ENCODE data around the gene SLC9A3. TPM values are rescaled to one million over a fixed set of nuclear protein-coding genes. Genes with fewer than 3 reads are reported as not detected.

SLC9A3 gene
- total RNA-seq, 4 donors from 2014 or later: 0.29 to 3.9 (median 2.6) TPM

DNA sequence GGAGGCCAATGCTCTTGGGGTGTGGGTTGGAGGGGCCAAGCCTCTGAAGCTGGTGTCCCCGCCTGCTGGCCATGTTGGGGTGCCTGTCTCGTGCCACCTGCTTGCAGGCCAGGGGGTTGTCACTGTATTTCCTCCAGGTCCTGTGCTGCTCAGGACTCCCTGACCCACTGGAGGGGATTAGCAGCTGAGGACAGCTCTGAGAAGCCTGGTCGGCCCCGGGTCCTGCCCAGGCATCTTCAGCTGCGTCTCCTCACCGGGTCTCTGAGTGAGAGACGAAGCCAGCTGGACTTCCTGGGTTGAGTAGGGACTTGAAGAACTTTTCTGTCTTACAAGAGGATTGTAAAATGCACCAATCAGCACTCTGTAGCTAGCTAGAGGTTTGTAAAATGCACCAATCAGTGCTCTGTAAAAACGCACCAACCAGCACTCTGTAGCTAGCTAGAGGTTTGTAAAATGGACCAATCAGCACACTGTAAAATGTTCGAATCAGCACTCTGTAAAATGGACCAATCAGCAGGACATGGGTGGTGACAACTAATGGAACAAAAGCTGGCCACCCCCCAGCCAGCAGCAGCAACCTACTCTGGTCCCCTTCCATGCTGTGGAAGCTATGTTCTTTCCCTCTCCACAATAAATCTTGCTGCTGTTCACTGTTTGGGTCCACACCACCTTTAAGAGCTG lies 20.6 kb upstream of the SLC9A3 start:
- Histone ChIP-seq H3K9me3 (no peaks in the 10 kb centered on the region), H3K36me3 (no peaks in the 10 kb centered on the region), H3K4me3 (no peak overlapping the region), H3K27ac (no peak overlapping the region), H3K4me1 (no peaks in the 10 kb centered on the region), H3K27me3 (no peaks in the 10 kb centered on the region)
- DNase-seq: no peak
- intact Hi-C loops (cut with DNase I; ENCODE audit: low total_unique reads): no loop called here
- TF ChIP-seq POLR2A (IDR thresholded peaks at IDR 0.05): no peak
- TF ChIP-seq, protein P1, sequence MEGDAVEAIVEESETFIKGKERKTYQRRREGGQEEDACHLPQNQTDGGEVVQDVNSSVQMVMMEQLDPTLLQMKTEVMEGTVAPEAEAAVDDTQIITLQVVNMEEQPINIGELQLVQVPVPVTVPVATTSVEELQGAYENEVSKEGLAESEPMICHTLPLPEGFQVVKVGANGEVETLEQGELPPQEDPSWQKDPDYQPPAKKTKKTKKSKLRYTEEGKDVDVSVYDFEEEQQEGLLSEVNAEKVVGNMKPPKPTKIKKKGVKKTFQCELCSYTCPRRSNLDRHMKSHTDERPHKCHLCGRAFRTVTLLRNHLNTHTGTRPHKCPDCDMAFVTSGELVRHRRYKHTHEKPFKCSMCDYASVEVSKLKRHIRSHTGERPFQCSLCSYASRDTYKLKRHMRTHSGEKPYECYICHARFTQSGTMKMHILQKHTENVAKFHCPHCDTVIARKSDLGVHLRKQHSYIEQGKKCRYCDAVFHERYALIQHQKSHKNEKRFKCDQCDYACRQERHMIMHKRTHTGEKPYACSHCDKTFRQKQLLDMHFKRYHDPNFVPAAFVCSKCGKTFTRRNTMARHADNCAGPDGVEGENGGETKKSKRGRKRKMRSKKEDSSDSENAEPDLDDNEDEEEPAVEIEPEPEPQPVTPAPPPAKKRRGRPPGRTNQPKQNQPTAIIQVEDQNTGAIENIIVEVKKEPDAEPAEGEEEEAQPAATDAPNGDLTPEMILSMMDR (IDR thresholded peaks at IDR 0.05): no peak

DNA sequence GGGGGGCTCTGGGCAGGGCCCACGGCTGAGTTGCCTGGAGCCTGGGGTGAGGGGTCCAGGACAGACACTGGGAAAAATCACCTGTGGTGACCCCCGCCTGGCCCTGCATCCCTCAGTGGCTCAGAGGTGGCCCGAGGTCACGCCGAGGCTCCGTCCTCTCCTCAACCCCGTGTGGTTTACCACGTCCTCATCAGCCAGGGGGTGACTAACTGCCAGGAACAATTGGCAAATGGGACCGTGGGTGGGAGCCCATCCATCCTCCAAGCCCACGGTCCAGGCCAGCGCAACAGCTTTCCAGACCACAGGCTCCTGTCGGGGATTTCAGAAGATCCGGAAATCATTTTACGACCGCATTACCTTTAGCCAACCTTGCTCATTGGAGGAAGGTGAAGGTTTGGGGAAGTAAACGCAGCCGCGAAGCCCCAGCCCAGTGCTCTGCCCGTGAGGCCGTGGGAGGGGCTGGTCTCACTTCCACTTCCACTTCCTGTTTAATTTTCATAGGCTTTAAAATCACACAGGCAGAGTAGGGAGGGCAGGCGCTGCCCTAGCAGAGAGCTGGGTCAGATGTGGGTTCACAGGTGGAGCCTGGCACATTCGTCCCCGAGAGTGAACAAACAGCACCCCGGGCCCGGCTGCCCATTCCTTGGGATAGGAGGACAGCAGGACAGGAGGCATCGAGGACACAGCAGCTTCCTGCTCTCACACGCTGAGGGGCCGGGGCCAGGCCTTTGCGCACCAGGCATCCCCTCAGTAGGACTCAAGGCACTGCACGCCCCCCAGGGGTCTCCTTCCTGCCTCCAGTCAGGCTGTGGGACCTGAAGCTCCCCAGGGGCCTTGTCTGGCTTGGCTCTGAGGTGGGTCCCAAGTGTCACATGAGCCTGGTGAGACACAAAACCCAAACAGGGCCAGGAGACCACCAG lies 19.8 kb upstream of the SLC9A3 start:
- Histone ChIP-seq H3K36me3 (no peaks in the 10 kb centered on the region), H3K9me3 (no peaks in the 10 kb centered on the region), H3K27ac (no peak overlapping the region), H3K4me3 (no peak overlapping the region), H3K4me1 (no peaks in the 10 kb centered on the region), H3K27me3 (no peaks in the 10 kb centered on the region)
- no peak for DNase-seq
- TF ChIP-seq, protein P1 (IDR thresholded peaks at IDR 0.05): no peak
- no peak for TF ChIP-seq POLR2A (IDR thresholded peaks at IDR 0.05)
- intact Hi-C loops (cut with DNase I; ENCODE audit: low total_unique reads): no loop called here

DNA sequence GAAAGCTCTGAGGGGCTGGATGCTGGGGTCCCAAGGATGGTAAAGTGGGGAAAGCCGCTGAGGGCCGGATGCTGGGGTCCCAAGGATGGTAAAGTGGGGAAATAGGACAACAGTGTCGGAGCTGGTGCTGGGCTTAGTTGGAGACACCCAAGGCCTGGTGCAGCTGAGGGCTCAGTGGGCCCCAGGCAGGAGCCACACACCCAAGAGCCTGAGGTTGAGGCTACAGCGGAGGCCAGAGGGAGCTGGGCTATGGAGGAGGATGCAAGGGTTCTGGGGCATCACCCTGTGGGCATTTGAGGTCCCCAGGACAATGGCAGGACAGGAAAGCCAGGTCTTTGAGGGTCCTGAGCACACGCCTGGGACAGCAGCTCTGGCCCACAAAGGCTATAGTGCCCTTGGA lies 19.1 kb upstream of the SLC9A3 start:
- no peak overlapping the region for H3K4me3 ChIP-seq
- no peaks in the 10 kb centered on the region for H3K9me3 ChIP-seq
- no peak for DNase-seq
- no peaks in the 10 kb centered on the region for H3K36me3 ChIP-seq
- H3K27ac ChIP-seq: no peak overlapping the region
- no peaks in the 10 kb centered on the region for H3K4me1 ChIP-seq
- H3K27me3 ChIP-seq: no peaks in the 10 kb centered on the region
- TF ChIP-seq POLR2A (IDR thresholded peaks at IDR 0.05): no peak
- TF ChIP-seq, protein P1 (IDR thresholded peaks at IDR 0.05): no peak
- intact Hi-C loops (cut with DNase I; ENCODE audit: low total_unique reads): no loop called here

DNA sequence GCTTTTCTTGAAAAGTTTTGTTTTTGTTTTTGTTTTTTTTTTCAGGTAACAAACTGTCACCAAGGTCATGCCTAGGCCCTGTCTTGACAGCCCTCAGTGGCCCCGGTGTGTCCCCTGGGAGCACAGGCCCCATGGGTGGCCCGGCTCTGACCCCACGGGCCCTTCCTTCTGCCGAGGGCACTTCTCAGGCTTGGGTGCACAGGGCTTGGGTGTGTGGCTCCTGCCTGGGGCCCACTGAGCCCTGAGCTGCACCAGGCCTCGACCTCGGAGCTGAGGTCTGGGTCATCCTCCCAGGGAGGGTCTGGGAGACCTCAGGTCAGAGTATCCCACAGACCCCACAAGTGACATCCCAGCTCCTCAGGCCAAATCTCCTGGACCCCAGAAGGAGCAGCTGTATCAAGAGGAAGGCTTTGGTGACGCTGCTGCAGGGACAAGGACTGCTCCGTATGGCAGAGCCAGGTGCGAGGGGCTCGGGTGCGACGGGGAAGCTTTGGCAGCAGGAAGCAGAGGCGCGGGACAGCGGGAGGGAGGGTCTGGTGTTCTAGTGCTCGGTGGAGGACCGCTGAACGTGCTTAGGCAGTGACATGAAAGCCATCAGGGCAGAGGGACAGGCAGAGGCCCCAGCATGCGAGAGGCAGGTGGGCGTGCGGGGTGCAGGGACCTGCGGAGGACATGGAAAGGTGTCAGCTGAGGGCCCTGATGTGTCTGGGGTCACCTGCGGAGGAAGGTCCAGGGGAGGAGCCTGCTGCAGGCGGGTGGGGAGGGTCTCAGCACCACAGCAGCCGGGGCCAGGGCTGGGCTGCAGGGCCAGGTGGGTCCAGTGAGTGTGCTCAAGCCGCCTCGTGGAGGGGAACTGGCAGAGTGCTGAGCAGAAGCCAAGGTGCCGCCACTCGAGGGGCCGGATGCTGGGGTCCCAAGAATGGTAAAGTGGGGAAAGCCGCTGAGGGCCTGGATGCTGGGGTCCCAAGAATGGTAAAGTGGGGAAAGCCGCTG lies 18.4 kb upstream of the SLC9A3 start:
- Histone ChIP-seq H3K9me3 (no peaks in the 10 kb centered on the region), H3K4me3 (no peak overlapping the region), H3K27me3 (no peaks in the 10 kb centered on the region), H3K27ac (no peak overlapping the region), H3K4me1 (no peaks in the 10 kb centered on the region), H3K36me3 (no peaks in the 10 kb centered on the region)
- DNase-seq: no peak
- TF ChIP-seq, protein P1 (IDR thresholded peaks at IDR 0.05): no peak
- no peak for TF ChIP-seq POLR2A (IDR thresholded peaks at IDR 0.05)
- intact Hi-C loops (cut with DNase I; ENCODE audit: low total_unique reads): no loop called here

Data from uterus (tissue), 4 donors.